ENCODE measurements around the gene SLC30A3.

DNA sequence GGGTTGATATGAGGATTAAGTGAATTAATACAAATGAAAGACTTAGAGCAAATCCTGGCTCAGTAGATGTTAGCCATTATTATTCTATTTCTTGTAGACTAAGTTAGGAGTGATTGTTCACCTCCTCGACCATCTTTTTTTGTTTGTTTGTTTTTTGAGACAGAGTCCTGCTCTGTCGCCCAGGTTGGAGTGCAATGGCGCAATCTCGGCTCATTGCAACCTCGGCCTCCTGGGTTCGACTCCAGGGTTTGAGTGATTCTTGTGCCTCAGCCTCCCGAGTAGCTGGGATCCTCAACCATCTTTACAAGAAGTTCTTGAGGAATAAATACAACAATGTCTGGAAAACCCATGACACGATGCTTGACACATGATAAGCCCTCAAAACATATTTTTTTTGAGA lies 32.1 kb upstream of the SLC30A3 start:
- TF ChIP-seq, protein P1, sequence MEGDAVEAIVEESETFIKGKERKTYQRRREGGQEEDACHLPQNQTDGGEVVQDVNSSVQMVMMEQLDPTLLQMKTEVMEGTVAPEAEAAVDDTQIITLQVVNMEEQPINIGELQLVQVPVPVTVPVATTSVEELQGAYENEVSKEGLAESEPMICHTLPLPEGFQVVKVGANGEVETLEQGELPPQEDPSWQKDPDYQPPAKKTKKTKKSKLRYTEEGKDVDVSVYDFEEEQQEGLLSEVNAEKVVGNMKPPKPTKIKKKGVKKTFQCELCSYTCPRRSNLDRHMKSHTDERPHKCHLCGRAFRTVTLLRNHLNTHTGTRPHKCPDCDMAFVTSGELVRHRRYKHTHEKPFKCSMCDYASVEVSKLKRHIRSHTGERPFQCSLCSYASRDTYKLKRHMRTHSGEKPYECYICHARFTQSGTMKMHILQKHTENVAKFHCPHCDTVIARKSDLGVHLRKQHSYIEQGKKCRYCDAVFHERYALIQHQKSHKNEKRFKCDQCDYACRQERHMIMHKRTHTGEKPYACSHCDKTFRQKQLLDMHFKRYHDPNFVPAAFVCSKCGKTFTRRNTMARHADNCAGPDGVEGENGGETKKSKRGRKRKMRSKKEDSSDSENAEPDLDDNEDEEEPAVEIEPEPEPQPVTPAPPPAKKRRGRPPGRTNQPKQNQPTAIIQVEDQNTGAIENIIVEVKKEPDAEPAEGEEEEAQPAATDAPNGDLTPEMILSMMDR (IDR thresholded peaks at IDR 0.05; ENCODE audit: low read depth, low read length), result no peak
- no peak for TF ChIP-seq EZH2phosphoT487 (IDR thresholded peaks at IDR 0.05; ENCODE audit: low read depth)

Data from OCI-LY3 (cell line).